Liver (tissue), 9 donors: ENCODE measurements around the gene ICAM4. TPM values are rescaled to one million over a fixed set of nuclear protein-coding genes. Genes with fewer than 3 reads are reported as not detected.
A peak's percentile ranks its signal among the peaks of the same experiment; 100 is the strongest.

Source experiments
- DNase-seq: peaks from one replicate; pipeline ENCODE4 v3.0.0-alpha.2; 2017; ENCODE audit warnings: low spot score
- H3K27ac ChIP-seq, 2 donors: one replicate each; pipeline ENCODE4 v1.7.0; 2013; ENCODE audit warnings: inconsistent platforms in 2 of 2, low read length in 2 of 2, control low read depth in 1 of 2, low read depth in 1 of 2, mild to moderate bottlenecking in 1 of 2
- H3K27me3 ChIP-seq, 4 donors: one replicate each; pipeline versions ENCODE4 v1.6.1 to v1.7.0; 2013; ENCODE audit warnings: low read length in 3 of 4, inconsistent platforms in 1 of 4, mild to moderate bottlenecking in 1 of 4, moderate library complexity in 1 of 4; ENCODE audit not compliant: control insufficient read depth in 4 of 4, insufficient read depth in 4 of 4
- H3K36me3 ChIP-seq, 4 donors: one replicate each; pipeline versions ENCODE4 v1.6.1 to v1.7.0; 2013; ENCODE audit warnings: low read length in 3 of 4, mild to moderate bottlenecking in 3 of 4, low read depth in 1 of 4, moderate library complexity in 1 of 4; ENCODE audit not compliant: control insufficient read depth in 4 of 4, insufficient read depth in 3 of 4
- H3K4me1 ChIP-seq, 4 donors: one replicate each; pipeline versions ENCODE4 v1.6.1 to v1.7.0; 2013; ENCODE audit warnings: low read length in 3 of 4, mild to moderate bottlenecking in 3 of 4, moderate library complexity in 1 of 4; ENCODE audit not compliant: control insufficient read depth in 4 of 4, insufficient read depth in 4 of 4
- H3K4me3 ChIP-seq, 3 donors: one replicate each; pipeline versions ENCODE4 v1.6.1 to v1.7.0; 2013; ENCODE audit warnings: low read length in 3 of 3, control low read depth in 1 of 3, low read depth in 1 of 3, mild to moderate bottlenecking in 1 of 3
- H3K9ac ChIP-seq, 2 donors: one replicate each; pipeline ENCODE4 v1.7.0; 2013; ENCODE audit warnings: low read length in 2 of 2, mild to moderate bottlenecking in 2 of 2, moderate library complexity in 2 of 2, control low read depth in 1 of 2, low read depth in 1 of 2
- H3K9me3 ChIP-seq, 4 donors: one replicate each; pipeline versions ENCODE4 v1.6.1 to v1.7.0; 2013; ENCODE audit warnings: low read length in 3 of 4; ENCODE audit not compliant: control insufficient read depth in 4 of 4
- ATF3 ChIP-seq: IDR thresholded peaks from 2 replicates; pipeline ENCODE4 v1.6.1; 2016; ENCODE audit warnings: antibody characterized with exemption
- CTCF ChIP-seq: fragments of 150-350 bp; IDR thresholded peaks from 2 replicates; pipeline ENCODE4 v1.5.1; 2017; ENCODE audit warnings: improper control_type of control experiment, low read depth, low read length; ENCODE audit not compliant: missing input control
- EGR1 ChIP-seq, 2 donors: IDR thresholded peaks; 2 replicates each; pipeline ENCODE4 v1.6.1; 2016 to 2018; ENCODE audit warnings: antibody characterized with exemption in 2 of 2, low read depth in 2 of 2
- FOXA1 ChIP-seq: IDR thresholded peaks from 2 replicates; pipeline ENCODE4 v1.6.1; 2016; ENCODE audit warnings: antibody characterized with exemption
- FOXA2 ChIP-seq: IDR thresholded peaks from 2 replicates; pipeline ENCODE4 v1.6.1; 2016; ENCODE audit warnings: antibody characterized with exemption
- GABPA ChIP-seq, 2 donors: IDR thresholded peaks in 1 of 2; conservative IDR thresholded peaks in 1 of 2; 2 replicates each; pipeline ENCODE4 v1.6.1; 2016; ENCODE audit warnings: antibody characterized with exemption in 2 of 2, mild to moderate bottlenecking in 1 of 2, moderate library complexity in 1 of 2
- HNF4A ChIP-seq, 2 donors: conservative IDR thresholded peaks; 2 replicates each; pipeline ENCODE4 v1.6.1; 2016; ENCODE audit warnings: antibody characterized with exemption in 2 of 2, mild to moderate bottlenecking in 2 of 2
- HNF4G ChIP-seq: IDR thresholded peaks from 2 replicates; pipeline ENCODE4 v1.6.1; 2016; ENCODE audit warnings: antibody characterized with exemption
- JUND ChIP-seq, 2 donors: IDR thresholded peaks; 2 replicates each; pipeline ENCODE4 v1.6.1; 2016; ENCODE audit warnings: antibody characterized with exemption in 2 of 2
- MAX ChIP-seq: IDR thresholded peaks from 2 replicates; pipeline ENCODE4 v1.6.1; 2016; ENCODE audit warnings: antibody characterized with exemption
- NR2F2 ChIP-seq: IDR thresholded peaks from 2 replicates; pipeline ENCODE4 v1.6.1; 2016; ENCODE audit warnings: antibody characterized with exemption
- RAD21 ChIP-seq, 2 donors: IDR thresholded peaks; 2 replicates each; pipeline ENCODE4 v1.6.1; 2016; ENCODE audit warnings: antibody characterized with exemption in 2 of 2, mild to moderate bottlenecking in 2 of 2
- REST ChIP-seq: IDR thresholded peaks from 2 replicates; pipeline ENCODE4 v1.6.1; 2016; ENCODE audit warnings: antibody characterized with exemption, mild to moderate bottlenecking
- RXRA ChIP-seq, 2 donors: IDR thresholded peaks; 2 replicates each; pipeline ENCODE4 v1.6.1; 2017 to 2018; ENCODE audit warnings: antibody characterized with exemption in 2 of 2, mild to moderate bottlenecking in 1 of 2
- SP1 ChIP-seq: IDR thresholded peaks from 2 replicates; pipeline ENCODE4 v1.6.1; 2018; ENCODE audit warnings: antibody characterized with exemption, mild to moderate bottlenecking
- TAF1 ChIP-seq: conservative IDR thresholded peaks from 2 replicates; pipeline ENCODE4 v1.6.1; 2016; ENCODE audit warnings: antibody characterized with exemption, mild to moderate bottlenecking
- YY1 ChIP-seq: IDR thresholded peaks from 2 replicates; pipeline ENCODE4 v1.6.1; 2016; ENCODE audit warnings: antibody characterized with exemption, mild to moderate bottlenecking
- ZBTB33 ChIP-seq: IDR thresholded peaks from 2 replicates; pipeline ENCODE4 v1.6.1; 2016; ENCODE audit warnings: antibody characterized with exemption
- WGBS: extraction: QIAGEN DNeasy Blood & Tissue Kit; methylation state at CpG from one replicate; pipeline ENCODE4 v1.1.7; 2013; 5-methylcytosine and 5-hydroxymethylcytosine counted together
- polyA plus RNA-seq, 2 donors: library from polyadenylated mRNA; stranded (reverse) in 1 of 2; unstranded in 1 of 2; fragments of 200-250 nt in 1 of 2; fragments of >200 nt in 1 of 2; fragmentation: Nextera tagmentation in 1 of 2; extraction: Ambion mirVana in 1 of 2; gene quantifications; one replicate each; pipeline versions ENCODE4 v1.2.1 to v1.2.3, GENCODE V29; 2013 to 2015
- total RNA-seq, 2 donors: library from RNA; depleted of rRNA; stranded (reverse); fragments of >200 nt; gene quantifications; one replicate each; pipeline ENCODE4 v1.2.3, GENCODE V29; 2014
- donor health status: healthy.
- donor health status: healthy.
- donor health status: healthy.
- donor health status: healthy.
- donor health status: healthy.

ICAM4 gene
- total and polyA plus RNA-seq, 4 donors: 0.05 to 74.1 (median 0.33) TPM; not detected in 1

GRCh38 chr19:10271543-10272086 lies 15.1 kb upstream of the ICAM4 start:
- WGBS: 33% methylated on average over 12 of the region's 12 CpGs
- H3K36me3 ChIP-seq: peaks cover 4 to 16% (median 9%) of the 10 kb centered on the region in 4 donors
- H3K4me1 ChIP-seq: peaks cover 6 to 19% (median 12%) of the 10 kb centered on the region in 4 donors
- H3K9me3 ChIP-seq: no peaks in the 10 kb centered on the region
- H3K4me3 ChIP-seq: peak overlapping the region; percentile 76 to 88 (median 76)
- peak overlapping the region; percentile 95 to 97 for H3K27ac ChIP-seq
- TF ChIP-seq YY1 (no peak), FOXA1 (no peak), RXRA (IDR thresholded peaks at IDR 0.05) (no peak), FOXA2 (no peak), ATF3 (no peak), NR2F2 (no peak), JUND (IDR thresholded peaks at IDR 0.05) (no peak), SP1 (no peak), CTCF (no peak), EGR1 (IDR thresholded peaks at IDR 0.05; ENCODE audit: low read depth in 2 of 2) (no peak), GABPA (IDR thresholded peaks at IDR 0.05 in 1 of 2, conservative IDR thresholded peaks at IDR 0.05 in 1 of 2) (no peak), HNF4A (conservative IDR thresholded peaks at IDR 0.05) (no peak), RAD21 (IDR thresholded peaks at IDR 0.05) (no peak), ZBTB33 (no peak), TAF1 (no peak), MAX (no peak), HNF4G (no peak), REST (no peak)
- no peaks in the 10 kb centered on the region for H3K27me3 ChIP-seq
- peak overlapping the region; percentile 69 to 72 for H3K9ac ChIP-seq
- no peak for DNase-seq
